Activated naive CD8-positive, alpha-beta T cell treated with anti-CD3 and anti-CD28 coated beads, Interleukin-2, amount 10 ng/mL, durations not matched to agents 7 days and 5 days (primary cell): Measurements from ENCODE around the gene GPSM1. TPM values are rescaled to one million over a fixed set of nuclear protein-coding genes. Genes with fewer than 3 reads are reported as not detected.
A peak's percentile ranks its signal among the peaks of the same experiment; 100 is the strongest.

Experiments used
- ATAC-seq: fragments of 150-1000 bp; cut with Tn5 transposase; one replicate; pipeline ENCODE4 v1.10.0; 2021; ENCODE audit warnings: low read depth, moderate library complexity
- POLR2A ChIA-PET: fragments of 350-600 bp; sonication (Branson Sonifier 250); formaldehyde crosslinking; loops from one replicate; lab custom pipeline; 2021; ENCODE audit warnings: antibody characterized with exemption; lab: Charles Lee
- DNase-seq: peaks from one replicate; pipeline ENCODE4 v3.0.0; 2021
- H3K27ac Mint-ChIP-seq: one replicate; pipeline ENCODE4 v1.8.0; 2022; ENCODE audit warnings: mild to moderate bottlenecking, mixed read lengths
- H3K27me3 Mint-ChIP-seq: one replicate; pipeline ENCODE4 v1.8.0; 2022; ENCODE audit warnings: mild to moderate bottlenecking, moderate library complexity, mixed read lengths
- H3K36me3 Mint-ChIP-seq: one replicate; pipeline ENCODE4 v1.8.0; 2021; ENCODE audit warnings: mild to moderate bottlenecking, mixed read lengths
- H3K4me1 Mint-ChIP-seq: one replicate; pipeline ENCODE4 v1.8.0; 2021; ENCODE audit warnings: mixed read lengths
- H3K4me3 Mint-ChIP-seq: one replicate; pipeline ENCODE4 v1.8.0; 2022; ENCODE audit warnings: mild to moderate bottlenecking, moderate library complexity, mixed read lengths
- H3K9me3 Mint-ChIP-seq: one replicate; pipeline ENCODE4 v1.8.0; 2021; ENCODE audit warnings: mixed read lengths
- total RNA-seq, 2 experiments: library from RNA; stranded (reverse); gene quantifications; one replicate each; pipeline ENCODE4 v1.2.3, GENCODE V29; 2021

The GPSM1 gene
- total RNA-seq, 2 experiments from 2014 or later, result 5.0 to 6.0 TPM

DNA sequence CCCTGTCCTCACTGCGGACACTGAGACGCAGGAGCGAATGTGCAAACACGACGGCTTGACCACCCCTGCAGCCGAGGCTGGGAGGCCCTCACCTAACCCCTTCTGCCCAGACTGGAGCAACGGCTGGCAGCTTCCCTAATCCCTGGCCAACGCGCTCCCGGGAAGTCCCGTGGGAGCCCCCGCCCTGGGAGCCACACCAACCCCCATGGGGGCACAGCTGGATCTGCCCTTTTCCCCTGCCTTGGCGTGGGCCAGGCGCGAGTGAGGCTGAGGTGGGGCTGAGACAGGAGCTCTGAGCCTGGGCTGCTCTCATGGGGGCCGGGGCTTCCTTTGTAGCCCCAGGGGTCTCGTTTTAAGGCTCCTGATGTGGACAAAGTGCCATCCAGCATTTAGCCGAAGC is 40.9 kb downstream of the GPSM1 start:
- POLR2A ChIA-PET, result no interaction called here
- ATAC-seq (no peak), DNase-seq (no peak)
- H3K27me3 Mint-ChIP-seq, result no peaks in the 10 kb centered on the region
- H3K9me3 Mint-ChIP-seq, result no peaks in the 10 kb centered on the region
- no peak overlapping the region for H3K4me3 Mint-ChIP-seq
- H3K36me3 Mint-ChIP-seq, result no peaks in the 10 kb centered on the region
- H3K27ac Mint-ChIP-seq, result no peak overlapping the region
- H3K4me1 Mint-ChIP-seq, result peaks cover 2% of the 10 kb centered on the region

DNA sequence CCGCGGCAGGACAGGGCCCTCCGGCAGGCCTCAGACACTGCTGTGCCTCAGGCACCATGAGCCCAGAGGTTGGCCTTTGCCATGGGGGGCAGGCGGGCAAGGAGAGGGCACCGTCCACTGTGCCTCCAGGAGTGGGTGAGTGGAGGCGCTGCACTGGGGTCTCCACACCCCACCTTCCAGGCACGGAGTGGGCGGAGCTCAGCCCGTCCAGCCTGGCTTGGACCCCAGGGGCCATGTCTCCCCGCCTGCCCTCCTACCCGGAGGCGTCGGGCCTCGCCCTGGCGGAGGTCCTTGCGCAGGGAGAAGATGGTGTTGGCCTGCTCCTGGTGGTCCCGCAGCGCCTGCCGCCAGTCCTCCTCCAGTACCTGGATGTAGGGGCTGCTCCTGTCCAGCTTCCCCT is 42.7 kb downstream of the GPSM1 start:
- no peak for ATAC-seq
- no peaks in the 10 kb centered on the region for H3K27me3 Mint-ChIP-seq
- POLR2A ChIA-PET, result no interaction called here
- no peak for DNase-seq
- H3K27ac Mint-ChIP-seq, result no peak overlapping the region
- H3K4me1 Mint-ChIP-seq, result peaks cover 2% of the 10 kb centered on the region
- peaks cover 1% of the 10 kb centered on the region for H3K36me3 Mint-ChIP-seq
- H3K4me3 Mint-ChIP-seq, result no peak overlapping the region
- H3K9me3 Mint-ChIP-seq, result no peaks in the 10 kb centered on the region

- H3K27me3 Mint-ChIP-seq, result no peaks in the 10 kb centered on the region
- no peak for DNase-seq
- H3K9me3 Mint-ChIP-seq, result no peaks in the 10 kb centered on the region
- H3K4me3 Mint-ChIP-seq, result no peak overlapping the region
- ATAC-seq, result no peak
- no peak overlapping the region for H3K27ac Mint-ChIP-seq
- H3K36me3 Mint-ChIP-seq, result peaks cover 1% of the 10 kb centered on the region
- POLR2A ChIA-PET, result interaction anchor here (0.5 kb wide), 1 partner anchor 56 kb away, joined by 3 read pairs; no protein-coding TSS in a partner anchor
- H3K4me1 Mint-ChIP-seq, result peaks cover 2% of the 10 kb centered on the region
Measured at GRCh38 chr9:136370687-136371532, 43.6 kb downstream of the GPSM1 start.

GRCh38 chr9:136371533-136371880 is 44.2 kb downstream of the GPSM1 start:
- Mint-ChIP-seq H3K27ac (no peak overlapping the region), H3K27me3 (no peaks in the 10 kb centered on the region), H3K36me3 (peaks cover 1% of the 10 kb centered on the region), H3K4me3 (no peak overlapping the region), H3K9me3 (no peaks in the 10 kb centered on the region), H3K4me1 (peaks cover 2% of the 10 kb centered on the region)
- no peak for ATAC-seq
- DNase-seq, result no peak
- POLR2A ChIA-PET, result interaction anchor here (0.5 kb wide), 1 partner anchor 56 kb away, joined by 3 read pairs; no protein-coding TSS in a partner anchor

- peaks cover 2% of the 10 kb centered on the region for H3K4me1 Mint-ChIP-seq
- peaks cover 1% of the 10 kb centered on the region for H3K36me3 Mint-ChIP-seq
- DNase-seq (no peak), ATAC-seq (no peak)
- no peak overlapping the region for H3K4me3 Mint-ChIP-seq
- POLR2A ChIA-PET, result no interaction called here
- H3K9me3 Mint-ChIP-seq, result no peaks in the 10 kb centered on the region
- no peaks in the 10 kb centered on the region for H3K27me3 Mint-ChIP-seq
- no peak overlapping the region for H3K27ac Mint-ChIP-seq
Measured at GRCh38 chr9:136372006-136372405, 44.7 kb downstream of the GPSM1 start.

DNA sequence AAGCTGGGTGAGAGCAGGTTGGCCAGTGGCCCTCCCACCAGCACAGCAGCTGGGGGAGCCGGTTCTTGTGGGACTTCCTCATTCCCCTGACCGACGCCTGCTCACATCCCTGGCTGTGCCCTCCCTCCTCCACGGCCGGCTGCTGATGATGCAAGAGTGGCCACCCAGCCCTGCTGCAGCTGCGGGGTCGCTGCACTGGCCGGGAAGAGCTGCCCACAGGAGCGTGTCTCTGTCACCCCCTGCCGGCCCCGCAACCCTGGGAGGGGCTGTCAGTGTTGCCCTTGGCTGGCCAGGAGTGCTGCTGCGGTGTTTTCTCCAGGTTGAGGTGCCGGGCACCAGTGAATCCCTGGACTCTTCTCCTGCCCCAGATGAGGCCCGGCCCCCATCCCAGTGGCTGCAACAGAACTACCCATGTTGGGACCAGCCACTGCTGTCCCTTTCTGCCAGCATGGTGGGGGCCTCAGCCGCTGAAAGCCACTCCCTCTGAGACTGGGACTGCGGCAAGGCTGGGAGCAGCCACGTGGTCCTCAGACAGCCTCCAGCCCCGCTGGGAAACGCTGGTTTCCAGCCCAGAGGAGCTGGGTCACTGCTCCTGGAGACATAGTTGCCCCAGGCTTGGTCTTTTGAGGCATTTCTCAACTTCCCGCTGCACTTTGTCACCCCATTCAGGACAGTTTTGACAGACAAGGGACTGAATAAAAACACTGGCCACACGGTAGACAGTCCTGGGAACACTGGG is 45.4 kb downstream of the GPSM1 start:
- Mint-ChIP-seq H3K9me3 (no peaks in the 10 kb centered on the region), H3K36me3 (peaks cover 1% of the 10 kb centered on the region), H3K4me1 (peaks cover 2% of the 10 kb centered on the region), H3K27me3 (no peaks in the 10 kb centered on the region), H3K4me3 (peak overlapping the region; percentile 13), H3K27ac (no peak overlapping the region)
- DNase-seq, result no peak
- POLR2A ChIA-PET, result no interaction called here
- no peak for ATAC-seq

GRCh38 chr9:136373300-136374182 is 46.2 kb downstream of the GPSM1 start, which contains the start of gene CARD9:
TSS of gene CARD9 (minus strand) at chr9:136373669. CDS start at chr9:136372078, 1,591 bp downstream.
- Mint-ChIP-seq H3K9me3 (no peaks in the 10 kb centered on the region), H3K4me1 (peaks cover 2% of the 10 kb centered on the region), H3K36me3 (peaks cover 1% of the 10 kb centered on the region), H3K27me3 (no peaks in the 10 kb centered on the region), H3K4me3 (peak within 1 kb of the TSS; percentile 13), H3K27ac (no peak within 1 kb of the TSS)
- ATAC-seq (no peak), DNase-seq (no peak)
- POLR2A ChIA-PET, result no interaction called here

- POLR2A ChIA-PET, result interaction anchor here (1.1 kb wide), 1 partner anchor 23 kb away, joined by 3 read pairs; no protein-coding TSS in a partner anchor
- no peak overlapping the region for H3K27ac Mint-ChIP-seq
- no peaks in the 10 kb centered on the region for H3K27me3 Mint-ChIP-seq
- peaks cover 2% of the 10 kb centered on the region for H3K4me1 Mint-ChIP-seq
- peaks cover 1% of the 10 kb centered on the region for H3K36me3 Mint-ChIP-seq
- DNase-seq (no peak), ATAC-seq (no peak)
- no peaks in the 10 kb centered on the region for H3K9me3 Mint-ChIP-seq
- no peak overlapping the region for H3K4me3 Mint-ChIP-seq
Measured at GRCh38 chr9:136374183-136374575, 46.8 kb downstream of the GPSM1 start.

DNA sequence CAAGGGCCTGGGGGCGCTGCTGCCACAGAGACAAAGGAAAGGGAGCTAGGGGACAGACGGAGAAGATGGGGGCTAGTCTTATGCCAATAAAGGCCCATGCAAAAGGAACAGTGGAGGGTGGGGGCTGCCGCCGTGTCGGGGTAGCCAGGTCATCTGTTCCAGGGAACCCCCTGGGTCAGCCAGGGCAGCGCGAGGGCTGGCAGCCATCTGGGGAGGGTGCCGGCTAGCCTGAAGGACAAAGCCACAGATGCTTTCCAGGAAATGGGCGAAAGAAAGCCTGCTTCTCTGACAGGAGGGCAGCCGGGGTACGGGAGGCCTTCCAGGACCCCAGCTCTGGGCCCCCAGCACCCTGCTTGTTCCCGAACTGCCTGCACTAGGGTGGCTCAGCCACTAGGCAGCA is 47.8 kb downstream of the GPSM1 start:
- Mint-ChIP-seq H3K36me3 (peaks cover 1% of the 10 kb centered on the region), H3K27me3 (no peaks in the 10 kb centered on the region), H3K4me3 (no peak overlapping the region), H3K9me3 (no peaks in the 10 kb centered on the region), H3K27ac (no peak overlapping the region), H3K4me1 (peaks cover 2% of the 10 kb centered on the region)
- DNase-seq (no peak), ATAC-seq (no peak)
- POLR2A ChIA-PET, result interaction anchor here (1.1 to 1.2 kb wide), 2 partner anchors 12 to 22 kb away, joined by 3 read pairs; no protein-coding TSS in a partner anchor

DNA sequence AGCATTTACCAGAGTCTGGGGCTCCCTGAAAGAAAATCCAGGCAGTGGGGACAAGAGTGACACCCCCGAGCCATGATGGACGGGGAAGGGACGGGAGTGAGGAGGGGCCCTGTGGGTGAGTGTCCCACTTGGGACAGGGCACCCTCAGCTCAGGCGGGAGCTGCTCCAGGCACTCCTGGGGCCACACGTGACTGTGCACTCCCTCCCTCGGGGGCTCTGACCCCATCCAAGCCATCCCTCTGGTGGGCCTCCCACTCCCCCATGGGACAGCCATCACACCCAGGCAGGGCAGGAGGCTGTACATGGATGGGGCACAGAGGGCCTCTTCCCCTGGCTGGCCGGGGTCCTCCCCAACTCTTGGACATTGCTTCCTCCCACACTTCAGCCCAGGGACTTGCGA is 49.1 kb downstream of the GPSM1 start:
- no peaks in the 10 kb centered on the region for H3K9me3 Mint-ChIP-seq
- no peak overlapping the region for H3K27ac Mint-ChIP-seq
- peaks cover 1% of the 10 kb centered on the region for H3K36me3 Mint-ChIP-seq
- no peak overlapping the region for H3K4me3 Mint-ChIP-seq
- no peak for ATAC-seq
- DNase-seq, result no peak
- H3K4me1 Mint-ChIP-seq, result peaks cover 2% of the 10 kb centered on the region
- POLR2A ChIA-PET, result no interaction called here
- H3K27me3 Mint-ChIP-seq, result no peaks in the 10 kb centered on the region

DNA sequence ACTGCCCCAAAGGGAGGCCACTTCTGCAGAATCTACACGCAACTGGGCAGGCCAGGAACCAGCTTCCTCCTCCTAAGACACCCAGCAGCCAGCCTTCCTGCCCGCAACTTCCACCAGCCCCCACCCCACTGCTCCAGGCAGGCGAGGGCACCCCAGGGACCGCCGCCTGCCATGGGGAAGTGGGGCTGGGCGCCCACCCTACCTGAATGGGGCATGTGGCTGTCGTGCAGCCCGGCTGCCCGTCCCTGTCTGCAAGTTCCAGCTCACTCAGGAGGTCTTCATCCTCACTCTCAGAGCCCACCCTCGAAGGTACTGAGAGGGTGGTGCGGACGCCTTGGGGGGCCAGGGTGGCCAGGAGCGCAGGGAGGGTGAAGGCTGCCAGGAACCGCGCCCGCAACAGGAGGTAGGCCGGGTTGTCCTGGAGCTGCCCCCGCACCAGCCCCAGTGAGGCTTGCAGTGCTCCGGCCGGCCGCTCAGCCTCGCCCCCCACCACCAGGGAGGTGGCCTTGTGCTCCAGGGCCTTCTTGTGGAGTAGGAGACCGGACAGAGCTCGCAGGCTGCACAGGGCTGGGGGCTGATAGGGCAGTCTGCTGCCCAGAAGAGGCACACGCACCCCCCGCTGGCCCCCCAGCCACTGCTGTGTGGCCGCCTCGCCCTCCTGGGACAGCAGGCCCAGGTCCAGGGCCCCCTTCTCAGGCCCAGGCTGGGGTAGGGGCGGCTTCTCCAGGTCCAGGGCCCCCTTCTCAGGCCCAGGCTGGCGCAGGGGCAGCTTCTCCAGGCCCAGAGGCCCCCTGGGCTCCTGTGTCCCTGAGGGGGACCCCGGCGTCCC is 50.2 kb downstream of the GPSM1 start:
- no peak for ATAC-seq
- no peak for DNase-seq
- Mint-ChIP-seq H3K4me1 (peaks cover 2% of the 10 kb centered on the region), H3K27me3 (no peaks in the 10 kb centered on the region), H3K36me3 (peaks cover 1% of the 10 kb centered on the region), H3K9me3 (no peaks in the 10 kb centered on the region), H3K27ac (no peak overlapping the region), H3K4me3 (no peak overlapping the region)
- POLR2A ChIA-PET, result no interaction called here

- DNase-seq (no peak), ATAC-seq (no peak)
- Mint-ChIP-seq H3K4me3 (no peak overlapping the region), H3K27ac (no peak overlapping the region), H3K4me1 (no peaks in the 10 kb centered on the region), H3K36me3 (peaks cover 1% of the 10 kb centered on the region), H3K27me3 (no peaks in the 10 kb centered on the region), H3K9me3 (no peaks in the 10 kb centered on the region)
- POLR2A ChIA-PET, result no interaction called here
Measured at GRCh38 chr9:136378170-136379002, 51.0 kb downstream of the GPSM1 start.
